HCT116 (cell line): Measurements from ENCODE around the gene HCST. TPM values are rescaled to one million over a fixed set of nuclear protein-coding genes. Genes with fewer than 3 reads are reported as not detected.

Experiments used
- ATAC-seq: fragments of 200-7000 bp; cut with Tn5 transposase; 2 replicates; pipeline ENCODE4 v1.9.1; 2020; ENCODE audit warnings: mild to moderate bottlenecking, moderate library complexity
- BruUV-seq: library from RNA; stranded (reverse); fragments of 400-500 nt; replicated peaks from 2 replicates; lab custom pipeline; 2021; lab: Mats Ljungman, UMichigan
- CTCF ChIA-PET: fragments of 300-600 bp; sonication (Branson Sonifier 250); formaldehyde crosslinking; loops from one replicate; lab custom pipeline; 2021; ENCODE audit warnings: antibody characterized with exemption; lab: Charles Lee
- POLR2A ChIA-PET: fragments of 300-600, 350-600 bp; sonication (Branson Sonifier 250); formaldehyde crosslinking; loops from one replicate; lab custom pipeline; 2021; ENCODE audit warnings: antibody characterized with exemption; lab: Charles Lee
- RAD21 ChIA-PET, 2 experiments: fragments of 300-600 bp; sonication (Branson Sonifier 250); formaldehyde crosslinking; loops; one replicate each; lab custom pipeline; 2023; ENCODE audit warnings: low total read pairs in 2 of 2; ENCODE audit not compliant: uncharacterized antibody in 2 of 2, unreplicated experiment in 2 of 2, low non-redundant PET in 1 of 2; lab: Charles Lee
- DNase-seq: peaks from one replicate; pipeline ENCODE4 v3.0.0-alpha.2; 2010; ENCODE audit warnings: low read depth, low spot score
- H2AFZ ChIP-seq: fragments of 200-600 bp; shearing (Covaris generic), sonication (generic); 2 replicates; pipeline ENCODE4 v1.6.1; 2017; ENCODE audit warnings: low read depth, mixed run types, mixed read lengths, antibody characterized with exemption, low read length; ENCODE audit not compliant: poor library complexity, severe bottlenecking
- H3K27ac ChIP-seq: 2 replicates; pipeline ENCODE4 v1.5.1; 2012; ENCODE audit warnings: low read depth, low read length
- H3K27me3 ChIP-seq: fragments of 200-600 bp; sonication (generic); 2 replicates; pipeline ENCODE4 v1.6.1; 2016; ENCODE audit warnings: mixed run types, low read length, mixed read lengths; ENCODE audit not compliant: insufficient read depth
- H3K36me3 ChIP-seq, 2 experiments: fragments of 200-500 bp in 1 of 2; fragments of 200-600 bp in 1 of 2; sonication (Bioruptor generic) in 1 of 2; sonication (generic) in 1 of 2; 2 replicates each; pipeline versions ENCODE4 v1.5.1 to v1.6.1; 2014 to 2016; ENCODE audit warnings: low read length in 2 of 2, inconsistent platforms in 1 of 2, mixed read lengths in 1 of 2, mixed run types in 1 of 2; ENCODE audit not compliant: insufficient read depth in 2 of 2, control insufficient read depth in 1 of 2
- H3K4me1 ChIP-seq, 2 experiments: fragments of 200-600 bp in 1 of 2; sonication (generic) in 1 of 2; 2 replicates each; pipeline versions ENCODE4 v1.5.1 to v1.6.1; 2012 to 2017; ENCODE audit warnings: low read length in 2 of 2, inconsistent platforms in 1 of 2, mild to moderate bottlenecking in 1 of 2, mixed read lengths in 1 of 2, mixed run types in 1 of 2, moderate library complexity in 1 of 2; ENCODE audit not compliant: insufficient read depth in 2 of 2, control insufficient read depth in 1 of 2
- H3K4me2 ChIP-seq: fragments of 200-600 bp; sonication (generic); 2 replicates; pipeline ENCODE4 v1.6.1; 2017; ENCODE audit warnings: mixed run types, low read length, mixed read lengths
- H3K4me3 ChIP-seq, 2 experiments: fragments of 200-600 bp in 1 of 2; sonication (generic) in 1 of 2; replicated peaks in 1 of 2; 2 replicates each; pipeline ENCODE4 v1.5.1; 2011 to 2016; ENCODE audit warnings: low read length in 2 of 2, control low read depth in 1 of 2, low read depth in 1 of 2, mild to moderate bottlenecking in 1 of 2, mixed read lengths in 1 of 2, mixed run types in 1 of 2
- H3K79me2 ChIP-seq: fragments of 200-600 bp; sonication (generic); 2 replicates; pipeline ENCODE4 v1.6.1; 2017; ENCODE audit warnings: mild to moderate bottlenecking, mixed run types, low read length, moderate library complexity, mixed read lengths; ENCODE audit not compliant: insufficient read depth
- H3K9ac ChIP-seq: fragments of 200-600 bp; sonication (generic); 2 replicates; pipeline ENCODE4 v1.6.1; 2016; ENCODE audit warnings: low read length, mixed read lengths
- H3K9me2 ChIP-seq: fragments of 200-600 bp; sonication (generic), shearing (Covaris generic); 2 replicates; pipeline ENCODE4 v1.6.1; 2017; ENCODE audit warnings: mixed run types, mild to moderate bottlenecking, moderate library complexity; ENCODE audit not compliant: insufficient read depth
- H3K9me3 ChIP-seq, 2 experiments: fragments of 200-500 bp in 1 of 2; fragments of 200-600 bp in 1 of 2; sonication (Bioruptor generic) in 1 of 2; sonication (generic) in 1 of 2; 2 replicates each; pipeline ENCODE4 v1.6.1; 2014 to 2017; ENCODE audit warnings: low read length in 2 of 2, mixed read lengths in 2 of 2, inconsistent platforms in 1 of 2, low read depth in 1 of 2, mild to moderate bottlenecking in 1 of 2, mixed run types in 1 of 2, moderate library complexity in 1 of 2; ENCODE audit not compliant: control insufficient read depth in 1 of 2, insufficient read depth in 1 of 2
- H4K20me1 ChIP-seq: fragments of 200-600 bp; sonication (generic), shearing (Covaris generic); 2 replicates; pipeline ENCODE4 v1.6.1; 2017; ENCODE audit warnings: mixed run types, mild to moderate bottlenecking, moderate library complexity; ENCODE audit not compliant: insufficient read depth
- CBX3 ChIP-seq: IDR thresholded peaks from 2 replicates; pipeline ENCODE4 v1.6.1; 2012; ENCODE audit warnings: low read depth
- CTCF ChIP-seq, 3 experiments: fragments of 200-600 bp in 1 of 3; sonication (generic) in 1 of 3; IDR thresholded peaks in 2 of 3; conservative IDR thresholded peaks in 1 of 3; 2 replicates each; pipeline ENCODE4 v1.5.1; 2012 to 2017; ENCODE audit warnings: low read depth in 2 of 3, low read length in 2 of 3, antibody characterized with exemption in 1 of 3, borderline replicate concordance in 1 of 3, control low read depth in 1 of 3, mild to moderate bottlenecking in 1 of 3, mixed read lengths in 1 of 3, mixed run types in 1 of 3, moderate library complexity in 1 of 3; ENCODE audit not compliant: insufficient read depth in 1 of 3
- EGR1 ChIP-seq: IDR thresholded peaks from 2 replicates; pipeline ENCODE4 v1.6.1; 2012; ENCODE audit warnings: low read depth
- EZH2 ChIP-seq: fragments of 200-600 bp; sonication (generic); IDR thresholded peaks from 2 replicates; pipeline ENCODE4 v1.6.1; 2017; ENCODE audit warnings: antibody characterized with exemption, mixed run types
- EZH2phosphoT487 ChIP-seq: fragments of 200-600 bp; IDR thresholded peaks from 2 replicates; pipeline ENCODE4 v1.6.1; 2018; ENCODE audit warnings: antibody characterized with exemption, borderline replicate concordance
- FOSL1 ChIP-seq: IDR thresholded peaks from 2 replicates; pipeline ENCODE4 v1.6.1; 2012; ENCODE audit warnings: low read depth
- JUND ChIP-seq: IDR thresholded peaks from 2 replicates; pipeline ENCODE4 v1.6.1; 2012
- POLR2A ChIP-seq: IDR thresholded peaks from 2 replicates; pipeline ENCODE4 v1.7.0; 2011; ENCODE audit warnings: borderline replicate concordance; ENCODE audit not compliant: insufficient read depth, insufficient read length; ENCODE audit errors: extremely low read depth
- POLR2AphosphoS5 ChIP-seq: IDR thresholded peaks from 2 replicates; pipeline ENCODE4 v1.6.1; 2011; ENCODE audit warnings: mild to moderate bottlenecking, low read depth, low read length, moderate library complexity
- RAD21 ChIP-seq: IDR thresholded peaks from 2 replicates; pipeline ENCODE4 v1.6.1; 2012; ENCODE audit warnings: low read depth, mild to moderate bottlenecking
- SIN3A ChIP-seq: IDR thresholded peaks from 2 replicates; pipeline ENCODE4 v1.6.1; 2012; ENCODE audit warnings: low read depth
- SRF ChIP-seq: IDR thresholded peaks from 2 replicates; pipeline ENCODE4 v1.6.1; 2012; ENCODE audit warnings: low read depth
- TCF7L2 ChIP-seq: IDR thresholded peaks from 2 replicates; pipeline ENCODE4 v1.7.0; 2011; ENCODE audit warnings: borderline replicate concordance, inconsistent platforms; ENCODE audit not compliant: insufficient read depth, insufficient read length; ENCODE audit errors: extremely low read depth
- YY1 ChIP-seq: IDR thresholded peaks from 2 replicates; pipeline ENCODE4 v1.6.1; 2011; ENCODE audit warnings: low read length, low read depth, moderate library complexity, mild to moderate bottlenecking; ENCODE audit not compliant: insufficient replicate concordance; ENCODE audit errors: extremely low read depth
- ZBTB33 ChIP-seq: IDR thresholded peaks from 2 replicates; pipeline ENCODE4 v1.6.1; 2011; ENCODE audit warnings: mild to moderate bottlenecking, low read length, moderate library complexity; ENCODE audit not compliant: insufficient replicate concordance; ENCODE audit errors: extremely low read depth
- ZFX ChIP-seq: fragments of 450-650 bp; IDR thresholded peaks from 2 replicates; pipeline ENCODE4 v1.6.1; 2017
- ZNF274 ChIP-seq: fragments of 200-500 bp; sonication (Bioruptor generic); IDR thresholded peaks from 2 replicates; pipeline ENCODE4 v1.6.1; 2014; ENCODE audit warnings: mild to moderate bottlenecking, low read depth, low read length, inconsistent platforms
- intact Hi-C: fragments of 100-400 bp; cut with micrococcal nuclease; formaldehyde crosslinking; loops from 2 replicates; pipeline ENCODE4 v1.10.0; 2022
- total RNA-seq: library from RNA; stranded (reverse); gene quantifications from one replicate; pipeline ENCODE4 v1.2.1, GENCODE V29; 2021; ENCODE audit not compliant: unreplicated experiment
- TF ChIP-seq, protein P1 (sequence below): IDR thresholded peaks from 2 replicates; pipeline ENCODE4 v1.6.1; 2012; ENCODE audit warnings: low read depth
- TF ChIP-seq, protein P2 (sequence below): IDR thresholded peaks from 2 replicates; pipeline ENCODE4 v1.6.1; 2012
- TF ChIP-seq, protein P3 (sequence below): IDR thresholded peaks from 2 replicates; pipeline ENCODE4 v1.6.1; 2012

The HCST gene
- total RNA-seq, 1 experiment from 2014 or later = 1.2 TPM

DNA sequence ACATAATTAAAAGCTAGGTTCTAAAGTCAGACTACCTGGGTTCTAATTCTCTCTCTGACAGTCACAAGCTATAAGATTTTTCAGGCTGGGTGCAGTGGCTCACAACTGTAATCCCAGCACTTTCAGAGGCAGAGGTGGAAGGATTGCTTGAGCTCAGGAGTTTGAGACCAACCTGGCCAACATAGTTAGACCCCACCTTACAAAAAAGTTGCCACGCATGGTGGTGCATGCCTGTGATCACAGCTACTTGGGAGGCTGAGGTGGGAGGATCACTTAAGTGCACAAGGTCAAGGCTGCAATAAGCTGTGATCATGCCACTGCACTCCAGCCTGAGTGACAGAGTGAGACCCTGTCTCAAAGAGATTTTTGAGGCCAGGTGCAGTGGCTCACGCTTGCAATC lies 8.0 kb upstream of the HCST start:
- no peak overlapping the region for H3K9ac ChIP-seq
- no peaks in the 10 kb centered on the region for H3K9me2 ChIP-seq
- intact Hi-C loops = no loop called here
- H4K20me1 ChIP-seq = no peaks in the 10 kb centered on the region
- H3K79me2 ChIP-seq = peaks cover 27% of the 10 kb centered on the region
- no peak overlapping the region for H2AFZ ChIP-seq
- H3K27ac ChIP-seq = no peak overlapping the region
- H3K36me3 ChIP-seq = peaks cover 26 to 48% of the 10 kb centered on the region in 2 experiments; a peak in 3 of 4 replicates
- peaks cover 5 to 11% of the 10 kb centered on the region in 2 experiments; a peak in 3 of 4 replicates for H3K4me1 ChIP-seq
- RAD21 ChIA-PET = no interaction called here
- BruUV-seq = no TSS peak
- no peak for TF ChIP-seq CBX3
- no peak for TF ChIP-seq SIN3A
- TF ChIP-seq ZFX = no peak
- TF ChIP-seq EZH2 = no peak
- TF ChIP-seq SRF = no peak
- no peak for TF ChIP-seq RAD21
- TF ChIP-seq ZNF274 = no peak
- TF ChIP-seq, protein P1, sequence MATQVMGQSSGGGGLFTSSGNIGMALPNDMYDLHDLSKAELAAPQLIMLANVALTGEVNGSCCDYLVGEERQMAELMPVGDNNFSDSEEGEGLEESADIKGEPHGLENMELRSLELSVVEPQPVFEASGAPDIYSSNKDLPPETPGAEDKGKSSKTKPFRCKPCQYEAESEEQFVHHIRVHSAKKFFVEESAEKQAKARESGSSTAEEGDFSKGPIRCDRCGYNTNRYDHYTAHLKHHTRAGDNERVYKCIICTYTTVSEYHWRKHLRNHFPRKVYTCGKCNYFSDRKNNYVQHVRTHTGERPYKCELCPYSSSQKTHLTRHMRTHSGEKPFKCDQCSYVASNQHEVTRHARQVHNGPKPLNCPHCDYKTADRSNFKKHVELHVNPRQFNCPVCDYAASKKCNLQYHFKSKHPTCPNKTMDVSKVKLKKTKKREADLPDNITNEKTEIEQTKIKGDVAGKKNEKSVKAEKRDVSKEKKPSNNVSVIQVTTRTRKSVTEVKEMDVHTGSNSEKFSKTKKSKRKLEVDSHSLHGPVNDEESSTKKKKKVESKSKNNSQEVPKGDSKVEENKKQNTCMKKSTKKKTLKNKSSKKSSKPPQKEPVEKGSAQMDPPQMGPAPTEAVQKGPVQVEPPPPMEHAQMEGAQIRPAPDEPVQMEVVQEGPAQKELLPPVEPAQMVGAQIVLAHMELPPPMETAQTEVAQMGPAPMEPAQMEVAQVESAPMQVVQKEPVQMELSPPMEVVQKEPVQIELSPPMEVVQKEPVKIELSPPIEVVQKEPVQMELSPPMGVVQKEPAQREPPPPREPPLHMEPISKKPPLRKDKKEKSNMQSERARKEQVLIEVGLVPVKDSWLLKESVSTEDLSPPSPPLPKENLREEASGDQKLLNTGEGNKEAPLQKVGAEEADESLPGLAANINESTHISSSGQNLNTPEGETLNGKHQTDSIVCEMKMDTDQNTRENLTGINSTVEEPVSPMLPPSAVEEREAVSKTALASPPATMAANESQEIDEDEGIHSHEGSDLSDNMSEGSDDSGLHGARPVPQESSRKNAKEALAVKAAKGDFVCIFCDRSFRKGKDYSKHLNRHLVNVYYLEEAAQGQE = no peak
- TF ChIP-seq, protein P2, sequence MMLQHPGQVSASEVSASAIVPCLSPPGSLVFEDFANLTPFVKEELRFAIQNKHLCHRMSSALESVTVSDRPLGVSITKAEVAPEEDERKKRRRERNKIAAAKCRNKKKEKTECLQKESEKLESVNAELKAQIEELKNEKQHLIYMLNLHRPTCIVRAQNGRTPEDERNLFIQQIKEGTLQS = no peak
- no peak for TF ChIP-seq POLR2A
- no peak for TF ChIP-seq EGR1
- TF ChIP-seq CTCF (IDR thresholded peaks at IDR 0.05 in 2 of 3, conservative IDR thresholded peaks at IDR 0.05 in 1 of 3; ENCODE audit: borderline replicate concordance in 1 of 3, insufficient read depth in 1 of 3, low read depth in 2 of 3, low read length in 2 of 3) = no peak
- TF ChIP-seq TCF7L2 = no peak
- no peak for TF ChIP-seq FOSL1
- TF ChIP-seq ZBTB33 = no peak
- no peak for TF ChIP-seq JUND
- TF ChIP-seq, protein P3, sequence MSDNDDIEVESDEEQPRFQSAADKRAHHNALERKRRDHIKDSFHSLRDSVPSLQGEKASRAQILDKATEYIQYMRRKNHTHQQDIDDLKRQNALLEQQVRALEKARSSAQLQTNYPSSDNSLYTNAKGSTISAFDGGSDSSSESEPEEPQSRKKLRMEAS = no peak
- TF ChIP-seq YY1 = no peak
- no peak for TF ChIP-seq POLR2AphosphoS5
- TF ChIP-seq EZH2phosphoT487 = no peak
- CTCF ChIA-PET = no interaction called here
- H3K4me3 ChIP-seq = no peak overlapping the region
- ATAC-seq (no peak), DNase-seq (no peak)
- H3K4me2 ChIP-seq = no peak overlapping the region
- H3K9me3 ChIP-seq = no peaks in the 10 kb centered on the region
- POLR2A ChIA-PET = no interaction called here
- H3K27me3 ChIP-seq = no peaks in the 10 kb centered on the region
